Measurements from ENCODE around the gene DNAJA1. TPM values are rescaled to one million over a fixed set of nuclear protein-coding genes. Genes with fewer than 3 reads are reported as not detected.

DNAJA1 gene
- total RNA-seq, 4 donors from 2014 or later = 58.1 to 81.6 (median 72.3) TPM

DNA sequence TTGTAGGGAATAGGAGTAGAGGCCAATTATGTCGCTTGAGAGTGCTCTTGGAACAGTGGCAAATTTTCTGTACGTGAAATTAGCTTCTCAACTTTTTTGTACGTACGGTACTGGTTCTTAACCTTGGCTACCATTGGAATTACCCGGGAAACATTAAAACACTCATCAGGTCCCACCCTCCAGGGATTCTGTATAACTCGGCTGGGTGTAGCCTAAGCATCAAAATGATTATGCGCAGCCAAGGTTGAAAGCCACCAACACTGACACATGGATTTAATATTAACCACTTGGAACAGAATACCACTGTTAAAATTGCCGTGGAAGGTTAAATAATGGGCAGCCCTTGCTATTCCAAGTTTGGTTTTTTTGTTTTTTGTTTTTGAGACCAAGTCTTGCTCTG is 17.4 kb downstream of the DNAJA1 start:
- no peak for DNase-seq (ENCODE audit: low spot score in 2 of 2)
- H3K27ac ChIP-seq = no peak overlapping the region

DNA sequence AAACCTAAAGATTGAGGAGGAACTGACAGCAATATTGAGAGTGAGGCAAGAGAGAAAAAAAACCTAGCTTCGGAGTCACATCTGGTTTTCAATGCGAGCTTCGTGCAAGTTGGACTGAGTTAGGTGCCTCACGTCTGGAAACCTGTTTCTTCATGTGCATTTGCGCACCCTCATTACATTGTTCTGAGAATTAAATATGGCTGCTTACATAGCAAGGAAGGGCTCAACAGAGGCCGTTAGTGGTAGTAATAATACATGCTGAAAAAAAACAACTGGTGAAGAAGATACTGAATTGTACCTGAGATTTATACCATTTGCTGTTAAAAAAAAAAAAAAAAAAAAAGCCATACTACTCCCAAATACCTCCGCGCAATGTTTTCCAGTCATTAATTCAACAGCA is 18.6 kb downstream of the DNAJA1 start:
- WGBS, 2 donors = 31 to 33% methylated on average over 8 of the region's 8 CpGs
- peak overlapping the region in 3 of 4 donors; percentile 90 to 97 (median 92) for H3K27ac ChIP-seq

More for the DNA sequence above, 17.4 kb downstream of the DNAJA1 start:
- Histone ChIP-seq H3K4me1 (peaks cover 0 to 22% (median 0%) of the 10 kb centered on the region in 4 donors), H3K27me3 (no peaks in the 10 kb centered on the region), H3K9me3 (no peaks in the 10 kb centered on the region), H3K36me3 (peaks cover 0 to 50% (median 13%) of the 10 kb centered on the region in 3 donors), H3K4me3 (no peak overlapping the region)
- TF ChIP-seq EP300 (IDR thresholded peaks at IDR 0.05) (no peak), POLR2A (IDR thresholded peaks at IDR 0.05) (no peak)
- TF ChIP-seq, protein P1, sequence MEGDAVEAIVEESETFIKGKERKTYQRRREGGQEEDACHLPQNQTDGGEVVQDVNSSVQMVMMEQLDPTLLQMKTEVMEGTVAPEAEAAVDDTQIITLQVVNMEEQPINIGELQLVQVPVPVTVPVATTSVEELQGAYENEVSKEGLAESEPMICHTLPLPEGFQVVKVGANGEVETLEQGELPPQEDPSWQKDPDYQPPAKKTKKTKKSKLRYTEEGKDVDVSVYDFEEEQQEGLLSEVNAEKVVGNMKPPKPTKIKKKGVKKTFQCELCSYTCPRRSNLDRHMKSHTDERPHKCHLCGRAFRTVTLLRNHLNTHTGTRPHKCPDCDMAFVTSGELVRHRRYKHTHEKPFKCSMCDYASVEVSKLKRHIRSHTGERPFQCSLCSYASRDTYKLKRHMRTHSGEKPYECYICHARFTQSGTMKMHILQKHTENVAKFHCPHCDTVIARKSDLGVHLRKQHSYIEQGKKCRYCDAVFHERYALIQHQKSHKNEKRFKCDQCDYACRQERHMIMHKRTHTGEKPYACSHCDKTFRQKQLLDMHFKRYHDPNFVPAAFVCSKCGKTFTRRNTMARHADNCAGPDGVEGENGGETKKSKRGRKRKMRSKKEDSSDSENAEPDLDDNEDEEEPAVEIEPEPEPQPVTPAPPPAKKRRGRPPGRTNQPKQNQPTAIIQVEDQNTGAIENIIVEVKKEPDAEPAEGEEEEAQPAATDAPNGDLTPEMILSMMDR (IDR thresholded peaks at IDR 0.05) = no peak
- 65 to 76% methylated on average over 8 of the region's 8 CpGs for WGBS, 2 donors

DNA sequence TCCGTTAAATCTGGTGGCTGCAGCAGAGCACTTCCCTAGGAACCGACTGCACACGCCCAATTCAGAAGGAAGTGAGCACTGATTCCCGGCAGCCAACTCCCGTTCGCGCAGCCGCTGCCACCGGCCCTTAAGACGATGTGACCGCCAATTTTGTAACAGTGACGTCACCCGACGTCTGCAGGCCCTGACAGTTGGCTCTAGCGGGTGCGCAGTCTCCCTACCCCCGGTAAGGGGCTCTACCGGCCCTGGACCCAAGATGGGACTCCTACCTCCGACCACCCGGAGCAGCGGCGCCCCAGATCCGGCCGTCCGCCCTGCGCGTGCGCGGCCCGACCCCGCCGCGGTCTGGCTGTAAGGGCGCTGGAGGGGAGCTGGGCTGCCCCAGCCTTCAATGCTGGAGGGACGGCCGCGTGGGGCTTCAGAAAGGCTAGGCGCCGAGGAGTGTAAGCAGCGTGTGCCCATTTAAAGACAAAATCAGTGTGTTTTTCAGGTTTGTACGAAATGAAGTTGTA is 19.1 kb downstream of the DNAJA1 start:
- Histone ChIP-seq H3K4me3 (peak overlapping the region; percentile 64 to 76 (median 73)), H3K27ac (peak overlapping the region; percentile 88 to 97 (median 91)), H3K9me3 (no peaks in the 10 kb centered on the region), H3K4me1 (peaks cover 0 to 22% (median 0%) of the 10 kb centered on the region in 4 donors), H3K27me3 (no peaks in the 10 kb centered on the region), H3K36me3 (peaks cover 0 to 48% (median under 1%) of the 10 kb centered on the region in 3 donors)
- 1 to 3% methylated on average over 26 to 27 of the region's 41 CpGs for WGBS, 2 donors
- peak; percentile 71 to 79 for DNase-seq (ENCODE audit: low spot score in 2 of 2)
- TF ChIP-seq, protein P1 (IDR thresholded peaks at IDR 0.05) = no peak
- TF ChIP-seq EP300 (IDR thresholded peaks at IDR 0.05) (peak; percentile 51 to 82), POLR2A (IDR thresholded peaks at IDR 0.05) (peak in 1 of 2 donors; percentile 36)

More for the DNA sequence above, 18.6 kb downstream of the DNAJA1 start:
- Histone ChIP-seq H3K4me3 (peak overlapping the region in 3 of 4 donors; percentile 64 to 76 (median 73)), H3K9me3 (no peaks in the 10 kb centered on the region), H3K36me3 (peaks cover 0 to 48% (median 6%) of the 10 kb centered on the region in 3 donors), H3K4me1 (peaks cover 0 to 22% (median 0%) of the 10 kb centered on the region in 4 donors), H3K27me3 (no peaks in the 10 kb centered on the region)
- no peak for DNase-seq (ENCODE audit: low spot score in 2 of 2)
- TF ChIP-seq EP300 (IDR thresholded peaks at IDR 0.05) (no peak), POLR2A (IDR thresholded peaks at IDR 0.05) (no peak)
- TF ChIP-seq, protein P1 (IDR thresholded peaks at IDR 0.05) = no peak

DNA sequence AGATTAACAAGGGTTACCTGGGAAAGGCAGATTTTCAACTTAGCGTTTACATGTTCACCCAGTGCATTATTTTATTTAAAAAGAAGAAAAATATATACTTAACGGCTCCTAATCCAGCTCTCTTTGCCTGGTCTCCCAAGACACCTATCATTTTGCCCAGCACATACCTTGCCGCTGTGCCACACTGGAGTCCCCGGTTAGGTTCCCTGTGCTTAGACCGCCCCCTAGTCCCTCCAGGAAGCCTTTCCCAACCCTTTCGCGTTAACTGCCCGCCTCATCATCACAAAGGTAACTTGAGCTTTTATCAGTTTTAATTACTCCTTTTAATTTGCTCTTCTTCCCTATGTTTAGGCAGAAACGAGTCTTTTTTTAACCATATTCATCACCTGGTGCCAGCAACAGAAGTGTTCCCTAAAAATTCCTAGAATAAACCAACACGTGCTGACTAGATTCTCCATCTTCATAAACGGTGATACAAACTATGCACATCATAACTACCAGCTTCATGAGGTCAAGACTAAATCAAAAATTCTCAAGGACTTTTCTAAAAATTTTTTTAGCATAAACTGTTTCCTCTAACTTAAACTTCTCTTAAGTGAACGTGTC is 19.7 kb downstream of the DNAJA1 start:
- 41 to 44% methylated on average over 12 of the region's 12 CpGs for WGBS, 2 donors
- H3K27ac ChIP-seq = peak overlapping the region; percentile 88 to 97 (median 91)

More for the DNA sequence above, 19.7 kb downstream of the DNAJA1 start:
- TF ChIP-seq EP300 (IDR thresholded peaks at IDR 0.05) (no peak), POLR2A (IDR thresholded peaks at IDR 0.05) (no peak)
- TF ChIP-seq, protein P1 (IDR thresholded peaks at IDR 0.05) = peak in 1 of 5 experiments; percentile 14
- peaks cover 0 to 22% (median 0%) of the 10 kb centered on the region in 4 donors for H3K4me1 ChIP-seq
- H3K36me3 ChIP-seq = peaks cover 0 to 49% (median 0%) of the 10 kb centered on the region in 3 donors
- peak overlapping the region; percentile 64 to 76 (median 73) for H3K4me3 ChIP-seq
- H3K27me3 ChIP-seq = no peaks in the 10 kb centered on the region
- no peak for DNase-seq (ENCODE audit: low spot score in 2 of 2)
- no peaks in the 10 kb centered on the region for H3K9me3 ChIP-seq
